GM10847 (cell line): Measurements from ENCODE around the gene TMEM18.

Experiments
- POLR2A ChIP-seq: IDR thresholded peaks from 2 replicates; pipeline ENCODE4 v1.6.1; 2011; ENCODE audit not compliant: insufficient read length; ENCODE audit errors: extremely low read depth

Gene TMEM18

GRCh38 chr2:637406-637776, 39.8 kb downstream of the TMEM18 start:
- no peak for TF ChIP-seq POLR2A

DNA sequence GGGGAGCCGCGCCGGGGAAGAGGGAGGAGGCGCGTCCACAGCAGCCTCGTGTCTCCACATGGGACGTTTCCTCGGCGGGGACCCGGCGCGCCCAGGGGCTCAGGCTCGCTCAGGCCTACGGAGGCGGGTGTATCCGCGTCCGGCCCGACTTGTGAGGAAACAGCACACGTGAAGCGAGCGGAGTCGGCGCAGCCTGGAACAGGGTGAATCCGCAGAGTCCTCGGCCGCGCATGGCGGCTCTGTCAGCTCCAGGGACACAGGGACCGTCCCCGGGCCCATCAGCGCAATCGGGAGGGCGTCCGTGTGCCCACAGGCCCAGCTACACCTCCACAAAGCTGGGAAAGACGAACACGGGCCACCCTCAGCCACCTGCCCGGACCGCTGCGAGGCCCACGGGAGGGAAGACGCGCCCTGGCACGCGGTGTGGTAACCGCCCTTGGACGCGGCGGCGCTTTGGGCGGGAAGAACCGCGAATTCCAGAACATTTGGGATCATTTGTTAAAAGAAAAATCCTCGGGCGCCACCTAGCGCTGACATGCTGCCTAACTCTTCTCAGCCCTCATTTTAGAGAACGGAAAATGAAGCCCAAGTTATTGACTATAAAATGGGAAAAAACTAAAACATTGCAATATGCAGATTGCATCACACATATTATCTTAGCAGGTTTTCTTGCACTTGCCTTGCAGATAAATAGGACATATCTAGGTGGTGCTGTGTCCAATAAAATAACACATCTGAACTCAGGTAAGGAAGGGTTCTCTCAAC, 40.4 kb downstream of the TMEM18 start:
- no peak for TF ChIP-seq POLR2A

DNA sequence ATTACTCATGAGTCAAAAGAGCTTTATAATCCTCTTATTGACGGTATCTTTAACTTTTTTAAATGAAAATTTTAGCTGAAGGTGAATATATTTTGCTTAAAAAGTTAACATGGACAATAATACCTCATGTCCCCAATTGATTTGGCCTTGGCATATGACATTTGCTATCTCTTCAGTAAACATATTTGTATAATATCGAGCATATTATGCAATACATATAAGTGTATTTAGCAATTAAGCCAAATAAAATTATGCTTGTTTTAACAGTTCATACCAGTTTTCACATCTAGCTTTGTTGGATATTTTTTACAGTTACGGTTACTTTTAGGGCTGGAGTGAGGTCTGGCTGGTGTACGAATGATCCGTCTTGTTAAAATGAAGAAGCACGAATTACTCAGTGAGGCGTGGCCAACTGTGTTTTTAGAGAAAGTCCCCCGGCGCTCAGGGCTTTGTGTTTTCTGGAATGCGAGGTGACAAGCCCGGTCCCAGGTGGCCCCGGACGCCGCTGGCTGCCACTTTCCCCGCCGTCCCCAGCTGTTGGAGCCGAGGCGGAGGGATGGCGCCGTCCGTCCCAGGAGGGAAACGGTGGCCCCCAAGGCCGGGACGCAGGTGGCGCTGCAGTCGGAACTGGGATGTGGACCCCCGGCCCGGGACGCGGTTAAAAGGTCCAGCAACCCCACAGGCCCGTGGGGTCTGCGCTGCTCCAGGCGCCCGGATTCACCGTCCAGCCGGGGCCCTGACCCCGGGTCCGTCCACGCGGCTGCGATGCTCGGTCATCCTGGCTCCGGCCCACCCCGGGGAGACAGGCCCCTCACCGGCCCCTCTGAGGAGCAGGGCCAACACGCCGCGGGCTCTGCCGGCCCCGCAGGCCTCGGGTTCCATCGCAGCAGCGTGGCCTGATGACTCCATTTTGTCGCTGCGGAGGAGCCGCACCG, 41.3 kb downstream of the TMEM18 start:
- no peak for TF ChIP-seq POLR2A

DNA sequence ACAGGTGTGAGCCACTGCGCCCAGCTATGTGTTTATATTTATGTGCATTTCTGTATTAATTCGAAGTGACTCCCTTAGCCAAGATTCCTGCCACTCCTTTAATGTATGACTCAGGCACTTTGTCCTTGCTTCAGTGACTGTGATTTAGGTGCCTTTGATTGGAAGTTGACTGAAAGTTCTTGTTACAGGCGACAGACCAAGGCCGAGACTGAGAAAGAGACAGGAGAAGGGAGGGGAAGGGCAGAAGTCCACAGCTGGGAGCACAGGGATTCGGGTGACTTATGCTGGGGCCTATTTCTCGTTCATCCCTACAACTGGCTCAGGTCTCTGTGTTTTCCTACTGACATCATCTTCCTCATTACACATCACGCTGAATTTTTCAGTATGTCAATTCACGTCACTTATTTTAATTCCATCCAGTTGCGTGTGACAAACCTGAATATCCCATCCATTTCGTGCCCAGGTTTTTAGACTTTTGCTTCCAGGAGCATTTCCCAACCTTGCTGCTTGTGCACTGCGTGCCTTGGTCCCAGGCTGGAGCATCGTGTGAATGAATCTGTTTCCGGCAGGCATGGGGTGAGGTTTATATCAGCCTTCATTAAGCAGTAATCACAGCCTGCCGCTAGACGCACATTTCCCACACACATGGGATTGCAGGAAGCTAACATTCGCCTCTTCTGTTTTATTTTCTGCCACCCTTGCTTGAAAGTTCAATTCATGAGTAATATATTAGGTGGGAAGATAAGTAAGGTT, 42.4 kb downstream of the TMEM18 start:
- TF ChIP-seq POLR2A: no peak

DNA sequence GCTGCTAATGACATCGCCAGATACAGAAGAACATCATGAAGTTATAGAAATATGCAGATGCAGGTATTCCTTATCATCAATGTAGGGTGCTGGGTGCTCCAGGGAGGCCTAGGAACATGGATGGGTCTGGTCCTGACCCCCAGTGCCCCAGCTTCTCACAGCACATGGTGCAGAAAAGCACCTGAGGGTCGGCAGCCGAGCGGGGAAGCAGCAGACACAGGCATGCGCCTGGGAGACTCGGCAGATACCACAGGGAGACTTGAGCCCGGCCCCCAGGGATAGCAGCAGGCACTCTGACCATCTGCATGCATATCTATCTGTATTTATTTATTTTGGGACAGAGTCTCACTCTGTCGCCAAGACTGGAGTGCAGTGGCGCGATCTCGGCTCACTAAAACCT, 43.2 kb downstream of the TMEM18 start:
- no peak for TF ChIP-seq POLR2A

DNA sequence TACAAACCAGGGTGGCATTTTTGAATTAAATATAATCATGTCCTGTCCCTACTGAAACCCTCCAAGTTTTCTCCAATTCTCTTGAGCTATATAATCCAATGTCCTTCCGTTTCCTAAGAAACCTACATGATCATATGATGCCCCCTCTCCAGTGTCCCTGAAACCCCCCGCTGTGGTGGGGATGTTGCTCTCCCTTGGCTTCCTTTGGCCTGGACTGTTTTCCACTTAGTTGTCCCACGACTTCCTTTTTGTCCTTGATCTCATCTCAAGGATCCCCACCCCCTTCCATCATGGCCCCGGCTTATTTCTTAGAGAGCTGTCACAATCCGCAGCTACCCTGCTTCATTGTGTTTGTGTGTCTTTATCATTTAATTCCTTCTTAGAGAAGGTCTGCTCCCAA, 43.8 kb downstream of the TMEM18 start:
- no peak for TF ChIP-seq POLR2A

- TF ChIP-seq POLR2A: no peak
Observed at GRCh38 chr2:632471-632870, 44.7 kb downstream of the TMEM18 start.

DNA sequence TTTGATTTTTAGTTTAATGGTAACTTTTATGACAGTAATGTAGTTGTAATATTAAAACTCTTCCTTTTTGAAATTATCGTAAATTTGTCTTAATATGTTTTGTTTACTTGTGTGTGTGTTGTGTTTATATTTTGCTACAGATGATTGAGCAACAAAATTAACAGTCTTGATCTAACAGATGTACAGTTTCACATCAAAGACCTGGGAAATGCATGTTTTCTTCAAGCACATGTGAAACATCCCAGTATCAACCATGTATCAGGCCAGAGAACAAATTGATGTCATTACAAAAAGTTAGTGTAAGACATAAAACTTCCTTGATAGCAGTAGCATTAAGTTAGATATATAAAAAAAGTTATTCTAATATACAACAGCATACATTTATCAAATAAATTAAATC, 45.5 kb downstream of the TMEM18 start:
- no peak for TF ChIP-seq POLR2A

DNA sequence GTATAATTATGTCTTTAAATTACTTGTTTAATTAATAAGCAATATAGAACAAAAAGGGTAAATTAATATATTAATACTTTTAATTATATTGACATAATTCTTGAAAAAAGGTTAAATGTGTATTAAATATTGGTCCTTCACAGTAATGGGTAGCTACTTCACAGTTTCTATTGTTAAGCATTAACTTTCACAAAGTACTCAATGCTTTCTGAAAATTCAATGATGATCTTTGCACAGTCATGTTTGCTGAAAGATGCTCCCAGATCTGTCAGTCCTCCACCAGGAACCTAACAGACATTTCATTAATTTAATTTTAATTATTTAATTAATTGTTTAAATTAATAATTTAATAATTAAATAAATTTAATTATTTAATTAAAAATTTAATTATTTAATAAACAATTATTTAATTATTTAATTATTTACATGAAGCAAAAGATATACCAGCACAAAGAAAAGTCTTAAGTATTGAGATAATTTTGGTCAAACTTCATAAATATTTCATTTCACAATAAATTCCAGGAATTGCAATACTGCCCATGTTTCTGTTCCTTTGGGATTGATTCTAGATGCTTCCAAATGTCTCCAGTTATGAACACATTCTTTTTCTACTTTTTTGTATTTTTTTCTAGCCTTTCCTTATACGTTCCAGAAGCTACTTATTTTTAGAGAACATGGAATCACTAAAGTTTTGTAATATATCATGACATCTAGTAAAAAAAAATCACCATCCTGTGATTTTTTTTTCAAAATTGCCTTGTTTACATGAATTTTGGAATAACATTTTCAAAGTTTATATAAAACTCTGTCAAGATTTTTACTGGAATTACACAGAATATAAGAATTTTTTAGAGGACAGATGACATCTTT, 46.5 kb downstream of the TMEM18 start:
- TF ChIP-seq POLR2A: no peak

- TF ChIP-seq POLR2A: no peak
Observed at GRCh38 chr2:629961-630360, 47.2 kb downstream of the TMEM18 start.

DNA sequence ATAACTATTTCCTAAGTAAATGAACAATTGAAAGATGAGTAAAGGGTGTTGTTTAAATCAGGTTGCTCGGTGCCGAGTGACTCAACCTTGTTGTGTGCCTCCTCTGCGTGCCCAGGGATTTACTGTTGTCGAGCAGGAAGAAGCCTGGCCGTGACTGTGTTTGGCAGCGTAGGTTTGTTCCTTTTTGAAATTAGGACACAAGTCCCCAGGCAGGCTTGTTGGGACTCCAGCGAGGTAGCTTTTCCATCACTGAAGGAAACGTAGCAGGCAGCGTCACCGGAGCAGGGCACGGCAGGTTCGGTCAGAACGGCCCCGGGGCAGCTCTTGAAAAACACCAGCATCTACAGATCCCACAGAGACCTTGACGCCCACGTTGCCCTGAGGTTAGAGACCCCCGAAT, 48.6 kb downstream of the TMEM18 start:
- TF ChIP-seq POLR2A: no peak

DNA sequence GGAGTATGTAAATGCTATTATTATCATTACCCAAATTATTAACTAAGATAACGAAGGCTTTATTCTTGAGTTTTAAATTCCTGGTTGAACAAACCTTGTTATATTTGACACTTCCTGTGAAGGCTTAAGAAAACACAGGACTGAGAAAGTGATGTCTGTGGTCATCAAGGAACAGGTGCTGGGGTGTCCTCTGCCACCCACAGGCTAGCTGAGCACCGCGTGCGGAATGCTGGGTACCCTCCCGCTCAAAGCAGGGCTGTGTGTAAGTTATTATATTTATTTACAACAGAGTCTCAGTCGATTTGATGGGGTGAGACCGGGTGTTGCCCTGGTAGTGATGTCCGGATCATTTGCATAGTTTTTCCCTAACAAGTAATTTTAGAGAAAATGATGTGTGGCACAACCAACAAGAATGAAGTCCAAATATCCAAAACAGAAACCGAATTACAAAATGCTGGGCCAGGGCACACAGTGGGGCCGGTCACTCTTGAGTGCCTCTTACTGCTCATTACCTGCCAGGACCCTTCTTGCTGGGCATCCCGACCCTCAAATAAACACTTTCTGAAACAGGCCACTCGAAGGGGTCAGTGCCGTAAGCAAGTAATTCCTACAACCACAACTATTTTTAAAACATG, 49.2 kb downstream of the TMEM18 start:
- TF ChIP-seq POLR2A: no peak

- no peak for TF ChIP-seq POLR2A
Observed at GRCh38 chr2:627340-627709, 49.9 kb downstream of the TMEM18 start.

DNA sequence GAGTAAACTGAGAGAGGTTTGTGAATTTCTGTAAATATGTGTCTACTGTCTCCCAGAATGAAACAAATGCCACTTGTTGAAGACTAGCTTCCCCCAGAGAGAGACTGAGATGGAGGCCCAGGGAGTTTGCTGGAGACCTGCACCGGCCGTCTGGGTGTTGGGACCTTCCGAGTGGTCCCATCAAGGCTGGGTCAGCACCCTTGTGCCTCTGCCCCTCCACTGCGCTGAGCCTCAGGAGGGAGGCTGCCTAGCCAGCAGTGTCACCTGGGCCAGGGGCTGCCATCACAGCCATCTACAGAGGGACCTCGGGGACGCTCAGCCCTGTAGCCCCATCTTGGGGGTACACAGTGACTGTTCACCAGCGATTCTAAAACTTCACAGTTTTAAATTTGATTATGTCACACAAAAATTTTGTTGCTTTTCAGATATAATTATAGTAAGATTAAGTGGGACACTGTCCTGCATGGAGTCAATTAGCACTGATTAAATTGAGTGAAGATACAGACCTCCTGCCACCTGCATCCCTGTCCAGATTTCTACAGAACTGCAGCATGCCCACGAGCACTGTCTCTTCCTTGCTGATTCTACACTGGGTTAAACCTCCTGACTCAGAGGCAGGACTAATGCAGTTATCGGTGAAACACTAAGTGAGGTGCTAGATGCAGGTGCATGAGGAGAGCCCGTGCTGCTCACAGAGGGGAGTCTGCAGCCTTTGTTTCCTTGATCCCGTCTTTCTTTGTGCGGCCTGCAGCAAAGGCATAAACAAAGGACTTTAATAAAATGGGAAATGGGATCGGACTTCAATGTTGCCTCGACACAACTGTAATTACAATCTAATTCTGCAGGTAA, 50.5 kb downstream of the TMEM18 start:
- TF ChIP-seq POLR2A: no peak
